Adipose tissue (tissue), 3 donors: Measurements from ENCODE around the gene OPALIN. TPM values are rescaled to one million over a fixed set of nuclear protein-coding genes. Genes with fewer than 3 reads are reported as not detected.

ENCODE experiments used
- H3K27ac ChIP-seq: one replicate; pipeline ENCODE4 v1.5.1; 2013; ENCODE audit warnings: low read depth, low read length
- WGBS, 3 donors: extraction: QIAGEN DNeasy Blood & Tissue Kit; methylation state at CpG; one replicate each; pipeline ENCODE4 v1.1.7; 2013; 5-methylcytosine and 5-hydroxymethylcytosine counted together
- polyA plus RNA-seq, 3 donors: library from polyadenylated mRNA; stranded (reverse); fragments of 200-250 nt; gene quantifications; one replicate each; pipeline ENCODE4 v1.2.3, GENCODE V29; 2013
- donor health status: healthy with polysubstance abuse.
- donor health status: Bipolar disorder and iron deficiency.
- donor health status: healthy.

Gene OPALIN
- polyA plus RNA-seq, 3 donors: not detected

GRCh38 chr10:96344178-96344577 lies 14.6 kb downstream of the OPALIN start:
- WGBS, 3 donors: 96 to 98% (median 97%) methylated on average over 4 of the region's 4 CpGs
- H3K27ac ChIP-seq: no peak overlapping the region

- H3K27ac ChIP-seq: no peak overlapping the region
- WGBS, 3 donors: 74 to 75% (median 74%) methylated on average over 4 of the region's 4 CpGs
These were observed 16.4 kb downstream of the OPALIN start for GRCh38 chr10:96342402-96342801.

- 68 to 76% (median 74%) methylated on average over 5 of the region's 5 CpGs for WGBS, 3 donors
- no peak overlapping the region for H3K27ac ChIP-seq
These were observed 17.3 kb downstream of the OPALIN start for GRCh38 chr10:96341219-96342182.

GRCh38 chr10:96339956-96340904 lies 18.6 kb downstream of the OPALIN start:
- WGBS, 3 donors: 16 to 42% (median 37%) methylated on average over 7 of the region's 7 CpGs
- no peak overlapping the region for H3K27ac ChIP-seq

GRCh38 chr10:96339383-96339782 lies 19.4 kb downstream of the OPALIN start:
- 91 to 98% (median 95%) methylated on average over 4 of the region's 4 CpGs for WGBS, 3 donors
- no peak overlapping the region for H3K27ac ChIP-seq

GRCh38 chr10:96338279-96338925 lies 20.4 kb downstream of the OPALIN start:
- WGBS, 3 donors: 43 to 63% (median 51%) methylated on average over 5 of the region's 5 CpGs
- no peak overlapping the region for H3K27ac ChIP-seq

GRCh38 chr10:96337106-96337505 lies 21.7 kb downstream of the OPALIN start:
- 85 to 96% (median 91%) methylated on average over 2 of the region's 2 CpGs for WGBS, 3 donors
- H3K27ac ChIP-seq: no peak overlapping the region

- no peak overlapping the region for H3K27ac ChIP-seq
- 30 to 39% (median 37%) methylated on average over 5 of the region's 5 CpGs for WGBS, 3 donors
These were observed 23.9 kb downstream of the OPALIN start for GRCh38 chr10:96334616-96335526.

- H3K27ac ChIP-seq: no peak overlapping the region
- WGBS, 3 donors: 42 to 79% (median 57%) methylated on average over 1 of the region's 1 CpG
These were observed 25.7 kb downstream of the OPALIN start for GRCh38 chr10:96333101-96333500.

- WGBS, 3 donors: 74 to 82% (median 79%) methylated on average over 7 of the region's 7 CpGs
These were observed 31.3 kb downstream of the OPALIN start for GRCh38 chr10:96327462-96327861.

GRCh38 chr10:96325719-96326373 lies 33.0 kb downstream of the OPALIN start:
- 69 to 81% (median 78%) methylated on average over 4 of the region's 4 CpGs for WGBS, 3 donors
- H3K27ac ChIP-seq: no peak overlapping the region

More at GRCh38 chr10:96327462-96327861, 31.3 kb downstream of the OPALIN start:
- H3K27ac ChIP-seq: no peak overlapping the region

GRCh38 chr10:96324447-96324846 lies 34.4 kb downstream of the OPALIN start:
- 66 to 87% (median 86%) methylated on average over 2 of the region's 2 CpGs for whole genome bisulfite sequencing, 3 donors
- H3K27ac ChIP-seq: no peak overlapping the region

GRCh38 chr10:96322275-96322674 lies 36.5 kb downstream of the OPALIN start:
- 83 to 97% (median 84%) methylated on average over 1 of the region's 1 CpG for WGBS, 3 donors

GRCh38 chr10:96321822-96322221 lies 37.0 kb downstream of the OPALIN start:
- WGBS, 3 donors: 56 to 62% (median 56%) methylated on average over 5 of the region's 5 CpGs
- no peak overlapping the region for H3K27ac ChIP-seq

More at GRCh38 chr10:96322275-96322674, 36.5 kb downstream of the OPALIN start:
- no peak overlapping the region for H3K27ac ChIP-seq

- no peak overlapping the region for H3K27ac ChIP-seq
- WGBS, 3 donors: 30 to 40% (median 34%) methylated on average over 3 of the region's 3 CpGs
These were observed 38.9 kb downstream of the OPALIN start for GRCh38 chr10:96319754-96320474.

- no peak overlapping the region for H3K27ac ChIP-seq
- WGBS, 3 donors: 79 to 81% (median 81%) methylated on average over 4 of the region's 4 CpGs
These were observed 41.6 kb downstream of the OPALIN start for GRCh38 chr10:96317067-96317833.
